ENCODE measurements around the gene LIX1L. TPM values are rescaled to one million over a fixed set of nuclear protein-coding genes. Genes with fewer than 3 reads are reported as not detected.

Gene LIX1L
- total RNA-seq, 4 donors from 2014 or later = 37.1 to 108 (median 75.4) TPM

- Histone ChIP-seq H3K4me1 (peaks cover 36 to 43% of the 10 kb centered on the region in 2 donors), H3K9me3 (no peaks in the 10 kb centered on the region), H3K27me3 (no peaks in the 10 kb centered on the region), H3K36me3 (peaks cover 0 to 4% of the 10 kb centered on the region in 2 donors), H3K27ac (peak overlapping the region; percentile 88 to 98 (median 91)), H3K4me3 (no peak overlapping the region)
- ATAC-seq = no peak
- intact Hi-C loops (cut with DNase I; ENCODE audit: low total_unique reads) (no loop called here), in situ Hi-C loops (cut with MboI; ENCODE audit: low sequenced_read_pairs in 4 of 4) (loop anchor here in 2 of 4 donors (5.0 to 10.0 kb wide), 3 partner anchors 64 to 124 kb away; partner anchors contain the start of gene LIX1L (in 1 of the 2))
- DNase-seq = no peak
- TF ChIP-seq, protein P1, sequence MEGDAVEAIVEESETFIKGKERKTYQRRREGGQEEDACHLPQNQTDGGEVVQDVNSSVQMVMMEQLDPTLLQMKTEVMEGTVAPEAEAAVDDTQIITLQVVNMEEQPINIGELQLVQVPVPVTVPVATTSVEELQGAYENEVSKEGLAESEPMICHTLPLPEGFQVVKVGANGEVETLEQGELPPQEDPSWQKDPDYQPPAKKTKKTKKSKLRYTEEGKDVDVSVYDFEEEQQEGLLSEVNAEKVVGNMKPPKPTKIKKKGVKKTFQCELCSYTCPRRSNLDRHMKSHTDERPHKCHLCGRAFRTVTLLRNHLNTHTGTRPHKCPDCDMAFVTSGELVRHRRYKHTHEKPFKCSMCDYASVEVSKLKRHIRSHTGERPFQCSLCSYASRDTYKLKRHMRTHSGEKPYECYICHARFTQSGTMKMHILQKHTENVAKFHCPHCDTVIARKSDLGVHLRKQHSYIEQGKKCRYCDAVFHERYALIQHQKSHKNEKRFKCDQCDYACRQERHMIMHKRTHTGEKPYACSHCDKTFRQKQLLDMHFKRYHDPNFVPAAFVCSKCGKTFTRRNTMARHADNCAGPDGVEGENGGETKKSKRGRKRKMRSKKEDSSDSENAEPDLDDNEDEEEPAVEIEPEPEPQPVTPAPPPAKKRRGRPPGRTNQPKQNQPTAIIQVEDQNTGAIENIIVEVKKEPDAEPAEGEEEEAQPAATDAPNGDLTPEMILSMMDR (IDR thresholded peaks at IDR 0.05 in 4 of 5, conservative IDR thresholded peaks at IDR 0.05 in 1 of 5) = no peak
- no peak for TF ChIP-seq POLR2A (IDR thresholded peaks at IDR 0.05)
Measured at GRCh38 chr1:145891143-145891542, 66.7 kb downstream of the LIX1L start.

DNA sequence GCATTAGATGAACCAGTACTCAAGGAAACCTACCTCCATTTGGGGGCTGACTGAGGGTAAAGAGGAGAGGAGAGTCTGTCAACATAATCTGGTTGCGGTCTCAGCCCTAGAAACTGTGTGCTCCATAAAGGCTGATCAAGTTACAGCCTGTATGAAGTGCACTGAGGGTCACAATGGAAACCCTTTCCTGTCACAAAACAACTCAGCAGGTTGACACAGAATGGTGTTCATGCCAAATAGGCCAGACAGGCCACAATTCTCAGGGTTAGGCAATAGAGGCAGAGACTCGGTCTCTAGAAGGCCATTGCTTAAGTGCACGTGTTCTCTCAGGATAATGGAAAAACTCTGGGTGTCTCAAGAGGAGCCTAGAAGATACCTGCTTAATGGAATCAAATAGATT, 68.1 kb downstream of the LIX1L start:
- intact Hi-C loops (cut with DNase I; ENCODE audit: low total_unique reads) = no loop called here
- ATAC-seq = peak; percentile 68 to 74
- peak; percentile 73 to 80 for DNase-seq
- H3K4me3 ChIP-seq = no peak overlapping the region
- H3K9me3 ChIP-seq = no peaks in the 10 kb centered on the region
- peaks cover 0 to 1% of the 10 kb centered on the region in 2 donors for H3K36me3 ChIP-seq
- peaks cover 43% of the 10 kb centered on the region in 2 donors for H3K4me1 ChIP-seq
- in situ Hi-C loops (cut with MboI; ENCODE audit: low sequenced_read_pairs in 4 of 4) = loop anchor here in 2 of 4 donors (5.0 to 10.0 kb wide), 3 partner anchors 65 to 125 kb away; partner anchors contain the start of gene LIX1L (in 1 of the 2)
- TF ChIP-seq POLR2A (IDR thresholded peaks at IDR 0.05) = peak in 1 of 2 donors; percentile 26
- TF ChIP-seq, protein P1 (IDR thresholded peaks at IDR 0.05 in 4 of 5, conservative IDR thresholded peaks at IDR 0.05 in 1 of 5) = no peak
- H3K27ac ChIP-seq = peak overlapping the region; percentile 88 to 98 (median 91)
- no peaks in the 10 kb centered on the region for H3K27me3 ChIP-seq

- in situ Hi-C loops (cut with MboI; ENCODE audit: low sequenced_read_pairs in 4 of 4) (no loop called here), intact Hi-C loops (cut with DNase I; ENCODE audit: low total_unique reads) (no loop called here)
- Histone ChIP-seq H3K36me3 (no peaks in the 10 kb centered on the region), H3K4me1 (peaks cover 34 to 38% of the 10 kb centered on the region in 2 donors), H3K9me3 (no peaks in the 10 kb centered on the region), H3K27me3 (no peaks in the 10 kb centered on the region), H3K4me3 (no peak overlapping the region), H3K27ac (peak overlapping the region in 2 of 4 donors; percentile 62 to 65)
- TF ChIP-seq, protein P1 (IDR thresholded peaks at IDR 0.05 in 4 of 5, conservative IDR thresholded peaks at IDR 0.05 in 1 of 5) = no peak
- no peak for TF ChIP-seq POLR2A (IDR thresholded peaks at IDR 0.05)
- ATAC-seq (no peak), DNase-seq (no peak)
Measured at GRCh38 chr1:145887631-145888030, 70.2 kb downstream of the LIX1L start.

DNA sequence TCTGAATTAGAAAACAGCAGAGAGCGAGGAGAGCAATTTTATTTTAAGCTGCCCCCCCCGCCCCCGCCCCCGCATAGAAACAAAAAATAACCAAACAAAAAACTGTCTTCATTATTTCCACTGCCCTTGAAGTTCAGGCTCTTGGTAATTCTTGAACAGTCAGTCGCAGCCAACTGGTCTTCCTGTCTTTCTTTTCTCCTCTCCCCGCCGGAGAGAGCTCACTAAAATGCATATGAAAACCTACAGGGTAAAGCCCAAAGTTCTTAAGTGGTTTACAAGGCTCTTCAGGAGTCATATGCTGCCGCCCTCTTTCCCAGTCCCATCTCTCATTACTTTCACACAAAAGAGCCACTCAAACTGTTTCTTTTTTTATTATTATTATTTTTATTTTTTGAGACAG, 71.0 kb downstream of the LIX1L start:
- peaks cover 29 to 31% of the 10 kb centered on the region in 2 donors for H3K4me1 ChIP-seq
- intact Hi-C loops (cut with DNase I; ENCODE audit: low total_unique reads) (no loop called here), in situ Hi-C loops (cut with MboI; ENCODE audit: low sequenced_read_pairs in 4 of 4) (no loop called here)
- H3K36me3 ChIP-seq = no peaks in the 10 kb centered on the region
- no peak for ATAC-seq
- H3K27me3 ChIP-seq = no peaks in the 10 kb centered on the region
- TF ChIP-seq POLR2A (IDR thresholded peaks at IDR 0.05) = no peak
- TF ChIP-seq, protein P1 (IDR thresholded peaks at IDR 0.05 in 4 of 5, conservative IDR thresholded peaks at IDR 0.05 in 1 of 5) = no peak
- no peak for DNase-seq
- H3K27ac ChIP-seq = peak overlapping the region in 3 of 4 donors; percentile 60 to 65 (median 62)
- no peak overlapping the region for H3K4me3 ChIP-seq
- H3K9me3 ChIP-seq = no peaks in the 10 kb centered on the region

DNA sequence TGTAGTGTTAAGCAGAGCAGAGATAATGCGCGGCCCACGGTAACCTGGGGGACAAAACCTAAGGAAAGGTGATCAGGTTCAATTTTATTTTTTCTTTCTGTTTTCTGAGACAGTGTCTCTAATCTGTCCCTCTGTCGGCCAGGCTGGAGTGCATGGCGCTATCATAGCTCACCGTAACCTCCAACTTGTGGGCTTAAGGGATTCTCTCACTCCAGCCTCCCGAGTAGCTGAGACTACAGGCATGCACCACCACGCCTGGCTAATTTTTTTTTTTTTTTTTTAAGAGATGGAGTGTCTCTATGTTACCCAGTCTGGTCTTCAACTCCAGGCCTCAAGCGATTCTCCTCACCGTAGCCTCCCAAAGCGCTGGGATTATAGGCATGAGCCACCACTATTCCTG, 71.4 kb downstream of the LIX1L start:
- Histone ChIP-seq H3K4me3 (peak overlapping the region; percentile 66 to 72 (median 68)), H3K27ac (peak overlapping the region; percentile 55 to 65 (median 61)), H3K9me3 (no peaks in the 10 kb centered on the region), H3K36me3 (no peaks in the 10 kb centered on the region), H3K27me3 (no peaks in the 10 kb centered on the region), H3K4me1 (peaks cover 25 to 27% of the 10 kb centered on the region in 2 donors)
- DNase-seq (no peak), ATAC-seq (no peak)
- in situ Hi-C loops (cut with MboI; ENCODE audit: low sequenced_read_pairs in 4 of 4) (no loop called here), intact Hi-C loops (cut with DNase I; ENCODE audit: low total_unique reads) (no loop called here)
- TF ChIP-seq, protein P1 (IDR thresholded peaks at IDR 0.05 in 4 of 5, conservative IDR thresholded peaks at IDR 0.05 in 1 of 5) = no peak
